Non-pigmented ciliary epithelial cell (primary cell): ENCODE results near the gene ORM2.

ENCODE experiments used
- DNase-seq: peaks from one replicate; pipeline ENCODE4 v3.0.0-alpha.2; 2010; ENCODE audit warnings: low read depth

ORM2 gene

GRCh38 chr9:114349713-114350480, 20.2 kb downstream of the ORM2 start:
- no peak for DNase-seq

GRCh38 chr9:114350636-114351401, 21.1 kb downstream of the ORM2 start:
- DNase-seq, result no peak

DNA sequence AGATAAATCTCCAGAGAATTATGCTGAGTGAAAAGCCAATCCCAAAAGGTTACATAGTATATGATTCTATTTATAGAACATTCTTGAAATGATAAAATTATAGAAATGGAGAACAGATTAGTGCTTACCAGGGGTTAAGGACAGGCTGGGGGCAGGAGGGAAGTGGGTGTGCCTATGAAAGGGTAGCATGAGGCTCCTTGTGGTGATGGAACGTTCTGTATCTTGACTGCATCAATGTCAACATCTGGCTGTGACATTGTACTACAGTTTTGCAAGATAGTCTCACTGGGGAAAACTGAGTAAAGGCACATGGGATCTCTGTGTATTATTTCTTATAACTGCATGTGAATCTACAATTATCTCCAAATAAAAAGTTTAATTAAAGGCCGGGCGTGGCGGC, 22.3 kb downstream of the ORM2 start:
- DNase-seq, result no peak

GRCh38 chr9:114355821-114356220, 26.2 kb downstream of the ORM2 start:
- DNase-seq, result no peak

GRCh38 chr9:114356792-114357191, 27.1 kb downstream of the ORM2 start:
- no peak for DNase-seq

DNA sequence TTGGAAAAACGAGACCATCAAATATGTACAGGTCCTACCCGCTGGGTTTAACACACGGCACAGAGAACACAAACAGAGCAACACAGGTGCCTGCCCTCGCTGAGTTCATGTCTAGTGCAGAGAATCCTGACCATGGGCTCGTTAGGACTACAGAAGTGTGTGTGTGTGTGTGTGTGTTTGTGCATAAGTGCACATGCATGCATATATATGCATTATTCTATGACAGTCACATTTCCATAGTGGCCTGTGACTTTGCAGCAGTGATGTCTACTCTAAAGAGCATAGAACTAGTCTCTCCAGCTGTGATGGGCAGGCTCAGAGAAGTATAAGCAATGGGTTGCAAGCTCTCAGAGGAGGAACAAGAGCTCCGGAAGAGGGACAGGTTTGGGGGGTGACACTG, 27.7 kb downstream of the ORM2 start:
- no peak for DNase-seq

GRCh38 chr9:114357911-114358328, 28.3 kb downstream of the ORM2 start:
- DNase-seq, result no peak

GRCh38 chr9:114359801-114360200, 30.1 kb downstream of the ORM2 start:
- no peak for DNase-seq

DNA sequence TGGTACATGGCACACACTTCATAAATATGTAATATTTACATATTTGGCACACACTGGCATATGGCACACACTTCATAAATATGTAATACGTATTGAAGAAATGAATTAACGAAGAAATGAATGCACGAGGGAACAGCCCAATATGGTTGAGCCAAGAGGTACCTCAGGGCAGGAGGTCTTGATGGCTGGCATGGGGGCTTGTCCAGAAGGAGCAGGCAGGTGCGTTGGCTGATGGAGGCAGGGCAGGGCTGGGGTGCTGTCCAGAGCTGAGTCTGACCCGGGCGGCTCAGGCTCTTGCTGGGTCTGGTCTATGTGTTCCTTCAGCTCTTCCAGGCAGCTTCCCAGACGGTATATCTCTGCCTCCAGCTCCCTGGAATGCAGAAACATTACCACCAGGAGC, 31.9 kb downstream of the ORM2 start:
- DNase-seq, result no peak

DNA sequence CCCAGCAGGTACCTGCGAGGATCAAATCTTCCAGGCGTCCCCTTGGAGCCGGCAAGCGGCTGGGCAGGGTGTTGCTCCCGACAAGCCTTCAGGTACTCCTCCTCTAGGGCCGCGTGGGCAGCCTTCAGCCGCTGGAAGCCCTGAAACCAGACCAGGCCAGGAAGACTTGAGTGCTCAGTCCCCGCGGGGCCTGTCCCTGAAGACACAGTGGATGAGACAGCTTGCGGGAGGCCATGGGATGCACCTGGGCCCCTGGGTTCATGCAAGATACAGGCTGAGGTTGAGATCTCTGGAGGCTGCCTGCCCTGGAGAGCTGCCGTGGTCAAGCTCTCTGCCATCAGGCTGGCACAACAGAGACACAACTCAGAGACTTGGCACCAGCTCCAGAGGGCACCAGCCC, 32.7 kb downstream of the ORM2 start:
- no peak for DNase-seq

- no peak for DNase-seq
Observed at GRCh38 chr9:114363424-114363823, 33.8 kb downstream of the ORM2 start.

DNA sequence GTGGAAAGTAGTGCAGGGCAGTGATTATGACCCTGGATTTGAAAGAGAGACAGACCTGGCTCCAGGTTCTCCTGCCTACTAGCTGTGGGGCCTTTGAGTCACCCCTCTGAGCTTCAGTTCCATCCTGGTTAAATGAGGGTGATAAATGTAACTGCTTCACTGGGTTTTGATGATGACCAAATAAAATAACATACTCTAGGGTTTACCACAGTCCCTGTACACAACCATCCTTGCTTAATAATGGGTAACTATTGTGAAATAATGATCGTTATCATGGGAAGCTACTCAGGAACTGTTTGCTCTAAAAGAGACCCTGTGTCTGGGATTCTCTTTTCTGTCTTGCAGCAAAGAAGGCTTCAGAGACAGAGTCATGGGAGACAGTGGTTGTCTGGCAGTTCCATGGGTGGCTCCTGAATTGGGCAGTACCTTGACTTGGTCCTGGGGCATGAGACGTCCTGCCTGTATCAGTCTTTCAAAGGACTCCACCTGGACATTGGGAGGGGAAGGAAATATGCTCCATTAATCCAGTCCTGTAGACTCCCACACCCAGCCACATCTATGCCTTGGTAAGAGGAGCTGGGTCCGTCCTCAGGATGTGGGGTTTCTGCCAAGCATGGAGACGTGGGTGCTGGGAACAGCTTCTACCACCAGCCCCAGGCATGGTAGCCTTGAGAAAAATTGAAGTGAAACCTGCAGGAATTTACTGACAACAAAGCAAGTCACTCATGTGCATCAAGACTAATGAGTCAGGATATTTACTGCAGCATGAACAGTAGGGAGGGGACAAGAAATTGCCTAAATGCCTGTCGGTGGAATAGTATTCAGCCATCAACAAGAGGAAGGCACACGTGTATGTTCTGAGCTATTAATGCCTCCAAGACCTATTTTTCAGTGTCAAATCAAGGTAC, 34.7 kb downstream of the ORM2 start:
- DNase-seq, result peak; percentile 72

DNA sequence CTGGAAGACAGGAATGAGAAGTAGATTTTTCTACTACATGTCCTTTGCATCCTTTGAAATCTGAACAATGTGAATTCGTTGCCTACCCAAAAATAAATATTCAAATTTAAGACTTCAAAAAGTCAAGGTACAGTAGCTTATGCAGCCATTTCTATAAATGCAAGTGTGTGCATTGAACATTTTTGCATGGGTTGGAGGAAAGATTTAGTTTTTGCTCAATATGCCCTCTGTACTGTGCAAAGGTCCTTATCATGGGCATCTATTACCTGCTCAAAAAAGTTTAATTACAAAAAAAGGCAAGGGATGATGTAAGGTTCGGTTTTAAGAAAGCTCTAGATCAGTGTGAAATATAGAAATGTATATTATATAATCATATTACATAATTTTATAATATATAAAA, 35.5 kb downstream of the ORM2 start:
- no peak for DNase-seq

DNA sequence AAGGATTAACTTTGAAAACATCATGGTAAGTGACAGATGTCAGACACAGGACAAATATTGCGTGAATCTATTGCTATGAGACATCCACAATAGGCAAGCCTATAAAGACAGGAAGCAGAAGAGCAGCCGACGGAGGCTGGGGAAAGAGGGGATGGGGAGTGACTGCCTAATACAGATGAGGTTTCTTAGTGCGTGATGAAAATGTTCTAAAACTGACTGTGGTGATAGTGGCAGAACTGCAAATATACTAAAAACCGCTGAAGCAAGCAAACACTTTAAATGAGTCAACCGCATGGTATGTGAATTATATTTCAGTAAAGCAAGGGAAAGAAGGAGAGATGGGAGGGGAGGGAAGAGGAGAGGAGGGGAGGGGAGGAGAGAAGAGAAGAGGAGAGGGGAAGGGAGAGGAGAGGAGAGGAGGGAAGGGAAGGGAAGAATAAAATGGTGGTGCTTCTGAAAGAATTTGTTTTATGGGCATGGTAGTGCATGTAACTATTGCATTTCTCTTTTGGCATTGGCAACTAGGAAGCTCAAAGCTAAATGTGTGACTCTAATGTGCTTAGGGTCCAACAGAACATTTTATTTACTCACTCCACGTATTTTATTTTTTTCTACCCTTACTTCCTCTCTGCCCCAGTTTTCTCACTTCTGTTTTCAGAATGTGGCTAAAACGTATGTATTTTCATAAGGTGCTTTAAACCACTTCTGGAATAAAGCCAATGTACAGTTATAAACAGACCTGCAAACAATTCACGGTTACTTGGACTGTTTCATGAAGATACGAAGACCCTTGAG, 36.9 kb downstream of the ORM2 start:
- peak; percentile 71 for DNase-seq

GRCh38 chr9:114367366-114367765, 37.7 kb downstream of the ORM2 start:
- DNase-seq, result no peak

DNA sequence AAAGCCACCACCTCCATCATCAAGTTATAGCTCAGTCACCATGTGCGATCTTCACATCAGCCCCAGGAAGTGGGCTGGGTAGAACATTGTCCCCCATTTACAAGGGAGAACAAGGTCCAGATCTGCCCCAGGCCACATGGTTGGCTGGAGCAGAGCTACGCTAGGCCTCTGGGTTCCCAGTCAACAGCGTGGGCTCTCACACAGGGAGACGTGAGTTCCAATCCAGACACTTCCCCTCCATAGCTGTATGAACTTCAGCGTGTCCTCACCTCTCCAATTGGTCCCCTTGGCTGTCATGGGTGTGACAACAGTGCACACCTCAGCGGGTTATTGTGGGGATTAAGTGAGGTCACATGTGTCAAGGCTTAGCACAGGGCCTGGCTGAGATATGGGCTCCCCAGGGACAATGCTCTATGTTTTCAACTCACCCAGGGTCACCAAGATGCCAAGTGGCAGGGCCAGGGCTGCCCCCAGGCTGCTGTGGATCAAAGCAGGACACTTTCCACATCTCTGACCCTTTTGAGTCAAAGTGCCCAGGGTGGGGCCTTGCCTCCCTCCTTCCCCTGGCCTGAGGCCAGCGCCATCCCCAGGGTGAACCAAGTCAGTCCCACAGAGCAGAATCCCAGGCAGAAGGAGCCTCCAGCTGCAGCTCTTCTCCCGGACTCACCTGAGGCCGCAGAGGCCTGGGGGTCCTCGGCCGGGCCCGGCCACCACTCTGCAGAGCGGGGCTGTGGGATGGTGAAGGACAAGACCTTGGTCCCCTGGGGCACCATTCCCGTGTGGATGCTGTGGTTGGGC, 38.3 kb downstream of the ORM2 start:
- DNase-seq, result no peak

GRCh38 chr9:114369216-114370130, 39.8 kb downstream of the ORM2 start:
- DNase-seq, result no peak

DNA sequence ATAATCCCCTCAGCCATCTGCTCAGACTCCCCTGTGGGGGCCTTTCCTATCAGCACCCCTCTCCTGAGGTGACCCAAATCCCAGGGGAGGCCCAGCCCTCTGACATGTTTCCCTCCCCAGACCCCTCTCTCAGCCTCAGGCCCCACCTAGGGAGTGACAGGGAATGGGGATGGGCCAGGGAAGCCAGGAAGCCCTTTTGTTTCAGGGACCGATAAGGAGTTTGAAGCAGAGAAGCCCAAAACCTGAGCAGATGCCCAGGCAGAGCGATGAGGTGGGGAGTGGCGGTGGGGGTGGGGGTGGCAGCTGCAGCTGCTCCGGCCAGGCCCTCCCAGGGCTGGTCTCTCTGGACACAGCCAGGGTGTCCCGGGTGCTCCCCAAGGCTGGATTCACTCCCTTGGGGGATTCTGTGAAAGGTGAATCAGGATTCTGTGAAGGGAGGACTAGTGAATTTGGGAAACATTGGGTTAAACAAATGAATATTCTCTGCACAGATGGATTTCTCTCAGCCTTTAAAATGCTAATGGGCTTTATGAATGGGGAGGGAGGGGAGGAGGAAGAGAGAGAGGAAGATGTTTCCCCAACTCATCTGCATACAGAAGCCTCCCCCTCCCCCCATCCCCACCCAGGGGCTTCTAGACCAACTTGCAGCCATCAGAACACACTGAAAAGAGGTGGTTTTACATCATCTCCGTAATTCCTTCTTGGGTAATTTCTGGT, 40.7 kb downstream of the ORM2 start:
- DNase-seq, result no peak

DNA sequence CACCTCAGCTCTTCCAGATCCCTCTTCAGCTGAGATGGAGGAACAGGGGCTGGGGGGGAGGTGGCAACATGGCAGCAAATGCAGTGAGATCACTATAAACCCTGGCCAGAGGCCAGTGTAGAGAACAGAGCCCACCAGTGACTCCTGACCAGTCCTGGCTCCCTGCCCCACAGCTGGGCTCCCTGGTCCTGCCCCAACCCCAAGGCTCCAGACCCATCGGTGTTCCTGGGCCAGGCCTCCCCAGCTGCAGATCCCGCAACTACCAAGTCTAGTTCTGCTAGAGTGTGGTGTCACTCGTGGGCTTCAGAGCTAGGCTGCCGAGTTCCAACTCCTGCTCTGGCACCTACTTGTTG, 41.3 kb downstream of the ORM2 start:
- DNase-seq, result no peak
